DMS79 treated with DMSO at 0.1 percent for 48 hours (cell line): ENCODE measurements around the gene ZSCAN20.
A peak's percentile ranks its signal among the peaks of the same experiment; 100 is the strongest.

Experiments
- DNase-seq: peaks from one replicate; lab custom pipeline; 2025; lab: John Stamatoyannopoulos, UW

The ZSCAN20 gene

GRCh38 chr1:33443705-33444180, 28.7 kb upstream of the ZSCAN20 start:
- DNase-seq = no peak

GRCh38 chr1:33445108-33445507, 27.3 kb upstream of the ZSCAN20 start:
- DNase-seq = no peak

- no peak for DNase-seq
Measured at GRCh38 chr1:33446590-33446989, 25.9 kb upstream of the ZSCAN20 start.

GRCh38 chr1:33454646-33455282, 17.7 kb upstream of the ZSCAN20 start:
- no peak for DNase-seq

- DNase-seq = peak; percentile 86
Measured at GRCh38 chr1:33455539-33456501, 16.6 kb upstream of the ZSCAN20 start.

DNA sequence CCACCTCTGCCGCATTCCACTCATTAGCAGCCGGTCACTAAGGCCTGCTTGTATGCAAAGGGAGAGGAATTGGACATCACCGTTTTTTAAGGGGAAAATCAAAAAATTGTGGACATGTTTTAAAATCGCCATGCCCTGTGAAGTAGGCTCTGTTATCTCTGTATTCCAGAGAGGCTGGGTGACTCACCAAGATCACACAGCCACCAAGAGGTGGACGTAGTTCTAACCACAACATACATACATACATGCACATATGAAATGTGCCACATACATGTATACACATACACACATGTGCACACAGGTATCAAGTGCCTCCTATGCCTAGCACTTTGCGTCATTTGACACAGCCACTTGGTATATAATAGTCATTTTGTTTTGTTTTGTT, 16.0 kb upstream of the ZSCAN20 start:
- no peak for DNase-seq

DNA sequence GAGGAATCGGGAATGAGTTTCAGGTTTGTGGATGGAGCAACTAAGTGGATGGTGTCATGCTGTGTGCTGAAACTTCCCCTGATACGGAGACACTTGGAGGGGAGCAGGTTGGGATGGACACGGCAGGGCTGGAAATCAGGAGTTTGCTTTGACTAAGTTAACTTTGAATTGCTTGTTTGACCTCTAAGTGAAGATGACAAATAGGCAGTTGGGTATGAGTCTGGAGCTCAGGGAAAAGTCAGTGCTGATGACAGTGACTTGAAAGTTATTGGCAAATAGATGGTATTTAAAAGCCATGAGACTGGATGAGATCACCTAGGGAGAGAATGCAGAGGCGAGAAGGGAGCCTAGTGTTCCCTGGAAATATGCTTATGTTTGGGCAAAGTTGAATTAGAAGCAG, 12.8 kb upstream of the ZSCAN20 start:
- DNase-seq = no peak

DNA sequence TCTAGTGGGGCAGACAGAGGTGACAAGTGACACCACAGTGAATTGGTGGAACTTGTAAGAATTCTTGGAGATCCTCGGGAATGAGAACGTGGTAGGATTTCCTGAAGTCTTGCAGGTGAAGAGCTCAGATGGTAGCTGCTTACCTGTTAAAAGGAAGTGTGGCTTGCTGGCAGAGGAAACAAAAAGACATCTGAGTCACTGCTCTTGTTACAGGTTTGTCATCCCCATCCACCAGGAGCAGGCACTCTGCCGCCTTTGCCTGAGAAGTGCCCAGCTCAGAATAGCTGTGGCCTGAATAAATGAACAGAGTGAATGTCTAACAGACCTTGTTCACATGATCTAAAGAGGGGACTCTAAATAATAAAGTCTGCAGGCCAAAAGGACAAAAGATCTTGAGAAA, 12.3 kb upstream of the ZSCAN20 start:
- no peak for DNase-seq

DNA sequence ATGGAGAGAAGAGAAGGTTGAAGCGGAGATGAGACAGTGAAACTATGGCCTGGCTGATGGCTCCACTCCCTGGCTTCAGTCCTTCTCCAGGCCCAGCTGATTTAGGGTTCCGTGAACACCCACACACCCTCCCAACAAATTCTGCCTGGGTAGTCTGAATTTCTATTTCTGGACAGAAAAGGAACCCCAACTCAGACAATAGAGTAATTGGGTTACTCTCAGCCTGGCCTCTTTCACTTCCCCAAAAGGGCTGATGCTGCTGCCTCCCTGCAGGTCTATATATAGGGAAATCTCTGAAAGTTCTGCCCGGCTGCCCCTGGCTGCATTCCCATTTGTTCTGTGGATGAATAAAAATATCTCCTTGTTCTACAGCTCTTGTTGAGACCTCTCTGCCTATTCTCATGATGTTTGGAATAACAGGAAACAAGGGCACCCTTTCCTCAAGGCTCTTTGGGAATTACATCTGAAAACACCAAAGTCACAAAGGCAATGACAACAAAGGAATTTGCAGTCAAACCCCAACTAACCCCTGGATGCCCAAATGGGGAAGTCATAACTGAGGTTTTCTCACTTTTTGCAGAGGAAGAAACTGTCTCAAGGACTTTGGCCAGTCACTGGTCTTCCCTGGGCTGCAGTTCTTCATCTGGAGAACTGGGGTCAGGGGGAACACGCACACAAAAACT, 11.4 kb upstream of the ZSCAN20 start:
- DNase-seq = peak; percentile 16

DNA sequence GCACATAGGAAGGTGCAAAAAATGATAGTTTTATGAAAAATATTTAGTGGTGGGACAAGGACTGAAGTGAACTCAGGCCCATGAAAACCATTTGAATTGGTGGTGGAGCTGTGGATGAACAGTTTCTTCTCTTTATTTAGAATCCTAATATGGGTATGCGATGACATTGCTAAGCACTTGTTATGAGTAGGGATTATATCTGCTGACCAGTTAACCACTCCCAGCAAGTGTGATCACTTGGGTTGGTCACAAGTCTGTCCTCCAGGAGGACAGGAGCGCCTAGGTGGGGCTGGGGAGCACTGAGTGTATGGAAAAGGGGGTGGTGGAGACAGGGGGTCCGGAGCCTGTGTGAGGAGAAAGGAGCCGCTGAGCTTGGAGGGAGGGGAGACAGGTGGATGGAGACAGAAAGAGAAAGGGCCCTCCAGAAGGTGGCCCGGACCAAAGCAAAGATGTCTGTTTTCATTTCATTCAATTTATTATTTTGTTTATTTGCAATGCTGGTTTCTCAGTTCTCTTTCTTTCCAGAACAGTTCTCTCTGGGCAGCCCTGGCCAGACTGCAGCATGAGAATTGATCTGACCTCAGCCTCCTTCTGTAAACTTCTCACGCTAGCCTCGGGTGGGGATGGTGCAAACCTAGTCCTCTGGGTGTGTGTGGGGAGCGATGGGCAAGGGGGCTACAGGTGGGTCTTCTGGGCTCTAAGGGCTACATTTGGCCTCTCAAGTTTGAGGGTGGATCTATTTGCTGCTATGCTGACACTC, 9.9 kb upstream of the ZSCAN20 start:
- DNase-seq = no peak

- DNase-seq = no peak
Measured at GRCh38 chr1:33464552-33464951, 7.9 kb upstream of the ZSCAN20 start.

DNA sequence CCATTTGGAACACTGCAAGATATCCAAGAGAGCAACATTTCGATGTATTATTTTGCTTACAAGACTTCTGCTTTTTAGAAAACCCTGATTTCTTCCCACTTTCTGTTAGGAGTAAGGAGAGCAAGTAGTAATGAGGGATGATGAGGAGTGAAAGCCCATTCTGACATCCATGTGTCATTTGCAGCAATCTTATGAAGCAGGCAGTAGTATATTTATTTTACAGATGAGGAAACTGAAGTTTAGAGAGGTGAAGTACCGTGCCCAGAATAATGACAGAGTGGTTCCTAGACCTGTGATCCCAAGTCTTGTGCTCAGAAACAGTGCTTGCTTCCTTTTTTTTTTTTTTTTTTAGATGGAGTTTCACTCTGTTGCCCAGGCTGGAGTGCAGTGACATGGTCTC, 7.1 kb upstream of the ZSCAN20 start:
- no peak for DNase-seq

GRCh38 chr1:33466159-33466558, 6.3 kb upstream of the ZSCAN20 start:
- DNase-seq = no peak

- DNase-seq = no peak
Measured at GRCh38 chr1:33468011-33468410, 4.4 kb upstream of the ZSCAN20 start.

- DNase-seq = no peak
Measured at GRCh38 chr1:33468531-33468930, 3.9 kb upstream of the ZSCAN20 start.

DNA sequence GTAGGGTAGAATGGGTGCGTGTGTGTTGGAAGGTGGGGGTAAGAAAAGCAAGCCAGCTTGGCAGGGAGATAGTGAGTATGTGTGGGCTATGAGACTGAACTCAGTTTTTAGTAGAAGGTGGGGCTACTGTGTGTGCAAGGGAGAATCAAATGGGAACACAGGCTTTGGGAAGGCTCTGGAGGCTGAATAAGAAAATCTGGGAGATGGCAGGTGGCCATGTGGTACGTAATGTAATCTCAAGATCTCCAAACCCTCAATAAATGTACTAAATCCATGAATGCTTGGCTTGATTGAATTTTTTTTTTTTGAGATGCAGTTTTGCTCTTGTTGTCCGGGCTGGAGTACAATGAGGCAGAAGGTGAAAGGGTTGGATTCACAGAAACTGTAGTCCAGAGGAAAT, 3.5 kb upstream of the ZSCAN20 start:
- no peak for DNase-seq

DNA sequence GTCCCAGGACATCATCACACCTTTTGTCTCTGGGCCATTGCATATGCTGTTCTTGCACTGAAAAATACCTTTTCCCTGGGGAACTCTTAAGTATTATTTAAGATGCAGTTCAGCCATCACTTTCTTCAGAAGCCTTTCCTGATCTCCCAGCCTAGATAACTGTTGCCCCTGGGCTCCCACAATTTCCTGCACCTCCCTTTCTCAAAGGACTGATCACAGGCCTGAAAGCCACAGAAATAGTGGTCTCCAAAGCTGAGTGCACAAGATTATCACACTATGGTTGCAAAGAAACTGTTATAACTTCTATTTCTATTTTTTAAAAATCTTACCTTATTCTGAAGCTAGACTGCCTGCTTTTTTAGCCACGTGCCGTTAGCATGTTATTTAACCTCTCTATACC, 2.8 kb upstream of the ZSCAN20 start:
- no peak for DNase-seq

DNA sequence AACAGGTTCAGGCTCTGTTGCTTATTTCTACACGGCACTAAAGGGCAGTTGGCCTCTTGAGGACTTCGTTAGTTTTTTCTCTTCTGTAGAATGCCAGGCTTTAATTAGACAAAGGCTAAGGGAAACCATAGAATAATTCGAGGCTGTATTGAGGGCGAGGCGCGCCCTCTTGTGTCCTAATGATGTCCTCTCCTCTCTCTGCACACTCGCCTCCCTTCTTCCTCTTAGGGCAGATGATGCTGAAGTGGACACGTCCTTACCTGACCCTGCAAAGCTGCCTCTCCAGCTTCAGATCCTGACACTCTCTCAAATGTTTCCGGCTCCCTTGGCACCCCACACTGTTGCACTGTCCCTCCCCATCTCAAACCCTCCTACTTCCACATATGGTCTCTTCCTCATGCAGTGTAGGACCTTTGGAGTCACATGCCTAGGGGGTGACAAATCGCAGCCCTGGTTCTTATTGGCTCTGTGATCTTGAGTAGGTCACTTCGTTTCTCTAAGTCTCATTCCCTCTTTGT, 1.9 kb upstream of the ZSCAN20 start:
- peak; percentile 95 for DNase-seq

DNA sequence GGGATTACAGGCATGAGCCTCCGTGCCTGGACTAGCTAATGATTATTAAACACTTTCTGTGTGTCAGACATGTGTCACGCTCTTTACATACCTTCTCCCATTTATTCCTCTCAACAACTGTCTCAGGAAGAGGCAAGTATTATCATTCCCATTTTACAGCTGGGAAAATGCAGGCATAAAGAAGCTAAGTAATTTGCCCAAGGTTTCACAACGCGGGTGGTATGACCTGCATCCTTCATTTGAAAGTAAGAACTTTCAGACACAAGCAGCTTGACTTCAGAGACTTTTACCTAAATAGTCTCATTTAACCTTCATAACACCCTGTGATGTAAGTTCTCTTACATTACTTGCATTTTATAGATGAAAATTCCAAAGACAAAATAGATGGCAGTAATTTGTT, 1.0 kb upstream of the ZSCAN20 start:
- no peak for DNase-seq

GRCh38 chr1:33473900-33474299, 1.5 kb downstream of the ZSCAN20 start:
- no peak for DNase-seq

- DNase-seq = no peak
Measured at GRCh38 chr1:33477451-33477850, 5.0 kb downstream of the ZSCAN20 start.

DNA sequence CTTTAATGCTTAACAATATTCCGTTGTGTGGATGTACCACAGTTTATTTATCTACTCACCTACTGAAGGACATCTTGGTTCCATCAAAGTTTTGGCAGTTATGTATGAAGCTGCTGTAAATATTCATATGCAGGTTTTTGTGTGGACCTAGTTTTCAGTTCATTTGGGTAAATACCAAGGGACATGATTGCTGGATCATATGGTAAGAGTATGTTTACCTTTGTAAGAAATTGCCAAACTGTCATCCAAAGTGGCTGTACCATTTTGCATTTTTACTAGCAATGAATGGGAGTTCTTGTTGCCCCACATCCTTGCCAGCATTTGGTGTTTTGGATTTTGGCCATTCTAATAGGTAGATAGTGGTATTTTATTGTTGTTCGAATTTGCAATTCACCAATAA, 10.0 kb downstream of the ZSCAN20 start:
- no peak for DNase-seq
